Activated CD4-positive, alpha-beta T cell treated with anti-CD3 and anti-CD28 coated beads, Interleukin-2, amount 50 U/mL, for 48 hours (primary cell): Measurements from ENCODE around the gene PARD3B.

ENCODE experiments used
- DNase-seq, 2 experiments: peaks; one replicate each; pipeline ENCODE4 v3.0.0-alpha.2; 2020

PARD3B gene

GRCh38 chr2:205078762-205079161 lies 533.5 kb downstream of the PARD3B start:
- no peak for DNase-seq

- DNase-seq, result no peak
Observed at GRCh38 chr2:205079173-205079572, 533.9 kb downstream of the PARD3B start.

- DNase-seq, result no peak
Observed at GRCh38 chr2:205086662-205087061, 541.4 kb downstream of the PARD3B start.

- no peak for DNase-seq
Observed at GRCh38 chr2:205087862-205088261, 542.6 kb downstream of the PARD3B start.

GRCh38 chr2:205089958-205090357 lies 544.7 kb downstream of the PARD3B start:
- no peak for DNase-seq

GRCh38 chr2:205091411-205091810 lies 546.1 kb downstream of the PARD3B start:
- no peak for DNase-seq

GRCh38 chr2:205094031-205094430 lies 548.8 kb downstream of the PARD3B start:
- no peak for DNase-seq

GRCh38 chr2:205103699-205104098 lies 558.4 kb downstream of the PARD3B start:
- DNase-seq, result no peak

- DNase-seq, result no peak
Observed at GRCh38 chr2:205107810-205108209, 562.5 kb downstream of the PARD3B start.

GRCh38 chr2:205115511-205115910 lies 570.2 kb downstream of the PARD3B start:
- DNase-seq, result no peak

GRCh38 chr2:205117125-205117524 lies 571.9 kb downstream of the PARD3B start:
- no peak for DNase-seq

- no peak for DNase-seq
Observed at GRCh38 chr2:205119136-205119535, 573.9 kb downstream of the PARD3B start.

- no peak for DNase-seq
Observed at GRCh38 chr2:205128726-205129125, 583.5 kb downstream of the PARD3B start.

GRCh38 chr2:205129531-205129930 lies 584.3 kb downstream of the PARD3B start:
- DNase-seq, result no peak

- no peak for DNase-seq
Observed at GRCh38 chr2:205130111-205130829, 585.0 kb downstream of the PARD3B start.

- DNase-seq, result no peak
Observed at GRCh38 chr2:205133544-205133943, 588.3 kb downstream of the PARD3B start.

GRCh38 chr2:205138735-205139134 lies 593.5 kb downstream of the PARD3B start:
- no peak for DNase-seq

- no peak for DNase-seq
Observed at GRCh38 chr2:205139822-205140463, 594.7 kb downstream of the PARD3B start.

GRCh38 chr2:205141381-205141780 lies 596.1 kb downstream of the PARD3B start:
- no peak for DNase-seq

- DNase-seq, result no peak
Observed at GRCh38 chr2:205145888-205146287, 600.6 kb downstream of the PARD3B start.

- no peak for DNase-seq
Observed at GRCh38 chr2:205148755-205149154, 603.5 kb downstream of the PARD3B start.

GRCh38 chr2:205156457-205156856 lies 611.2 kb downstream of the PARD3B start:
- no peak for DNase-seq

- no peak for DNase-seq
Observed at GRCh38 chr2:205158404-205158803, 613.1 kb downstream of the PARD3B start.

GRCh38 chr2:205161156-205161839 lies 616.0 kb downstream of the PARD3B start:
- no peak for DNase-seq
